HG03442 (cell line): ENCODE results near the gene CD58.
"Not testable (repeated sequence)": the region's sequence is repeated elsewhere in the genome, so short reads cannot be mapped to it uniquely, and the experiment has no call there.

ENCODE experiments used
- ATAC-seq: cut with Tn5 transposase; IDR thresholded peaks from one replicate; pipeline ENCODE4 v1.9.1; 2021; ENCODE audit warnings: mild to moderate bottlenecking, moderate library complexity; ENCODE audit not compliant: unreplicated experiment

Gene CD58

GRCh38 chr1:116571215-116571919 lies 541 bp upstream of the CD58 start:
- no peak for ATAC-seq

- peak; percentile 20 for ATAC-seq
These were observed 959 bp downstream of the CD58 start for GRCh38 chr1:116569776-116570357.

DNA sequence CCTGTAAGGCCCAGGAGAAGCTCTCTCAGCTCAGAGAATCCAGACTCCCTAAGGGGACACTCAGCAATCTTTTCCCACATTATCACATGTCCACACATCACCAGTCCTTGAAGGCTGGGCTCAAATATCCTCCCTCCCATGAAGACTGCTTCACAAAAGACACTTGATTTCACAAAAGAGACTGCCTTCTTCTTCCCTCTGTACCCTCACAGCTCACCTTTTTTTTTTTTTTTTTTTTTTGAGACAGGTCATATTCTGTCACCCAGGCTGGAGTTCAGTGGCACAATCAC lies 1.5 kb downstream of the CD58 start:
- no peak for ATAC-seq

DNA sequence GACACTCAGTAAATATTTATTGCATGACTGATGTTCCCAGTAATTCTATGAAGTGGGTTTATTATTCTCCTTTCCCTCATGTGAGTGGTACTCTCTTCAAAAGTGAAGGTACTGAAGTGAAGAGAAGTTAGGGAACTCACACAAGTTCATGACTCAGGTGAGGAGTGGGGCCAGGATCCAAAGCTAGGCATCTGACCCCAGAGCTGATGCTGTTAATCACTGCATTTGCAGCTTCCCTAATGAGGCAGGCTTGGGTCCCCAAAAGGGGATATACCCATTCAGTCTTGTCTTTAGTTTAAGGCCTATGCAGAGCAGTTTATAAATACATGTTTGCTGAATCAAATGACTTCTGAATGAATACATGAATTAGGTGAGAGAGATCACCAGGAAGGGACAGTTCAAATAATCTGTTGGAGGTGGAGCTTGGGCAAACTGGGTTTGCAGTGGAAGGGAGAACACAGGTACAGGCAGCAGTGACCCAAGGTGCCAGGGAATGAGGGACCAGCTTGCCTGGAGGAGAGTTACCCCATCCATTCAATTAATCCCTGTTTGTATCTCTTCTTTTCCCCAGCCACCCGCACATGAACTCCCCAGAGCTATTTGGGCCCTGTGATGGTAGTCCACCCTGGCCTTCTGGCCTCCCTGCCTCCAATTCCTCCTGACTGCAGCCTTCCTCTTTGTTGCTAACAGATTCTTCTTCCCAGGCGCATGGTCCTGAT lies 2.0 kb downstream of the CD58 start:
- ATAC-seq: no peak

GRCh38 chr1:116567790-116568661 lies 2.8 kb downstream of the CD58 start:
- ATAC-seq: no peak

GRCh38 chr1:116565222-116565621 lies 5.6 kb downstream of the CD58 start:
- no peak for ATAC-seq

GRCh38 chr1:116564426-116564825 lies 6.4 kb downstream of the CD58 start:
- no peak for ATAC-seq

GRCh38 chr1:116562465-116562864 lies 8.4 kb downstream of the CD58 start:
- not testable (repeated sequence) for ATAC-seq

DNA sequence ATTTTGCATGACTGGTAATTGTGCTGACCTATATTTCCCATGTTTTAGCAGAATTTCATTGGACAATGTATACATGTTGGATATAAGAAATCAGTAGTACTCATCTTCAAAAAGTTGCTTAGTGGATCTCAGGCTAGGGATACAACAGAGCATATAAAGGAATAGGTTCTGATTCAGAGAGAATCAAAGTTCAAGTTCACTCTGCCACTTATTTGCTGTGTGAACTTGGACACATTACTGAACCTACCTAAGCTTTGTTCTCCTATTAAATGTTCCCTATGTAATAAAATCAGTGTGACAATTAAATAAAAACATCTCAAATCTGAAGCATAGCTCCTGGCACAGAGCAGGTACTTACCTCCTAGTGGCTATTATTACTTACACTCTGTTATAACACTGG lies 9.3 kb downstream of the CD58 start:
- ATAC-seq: no peak

- no peak for ATAC-seq
These were observed 9.9 kb downstream of the CD58 start for GRCh38 chr1:116560704-116561490.

GRCh38 chr1:116559304-116559761 lies 11.5 kb downstream of the CD58 start:
- peak; percentile 26 for ATAC-seq

DNA sequence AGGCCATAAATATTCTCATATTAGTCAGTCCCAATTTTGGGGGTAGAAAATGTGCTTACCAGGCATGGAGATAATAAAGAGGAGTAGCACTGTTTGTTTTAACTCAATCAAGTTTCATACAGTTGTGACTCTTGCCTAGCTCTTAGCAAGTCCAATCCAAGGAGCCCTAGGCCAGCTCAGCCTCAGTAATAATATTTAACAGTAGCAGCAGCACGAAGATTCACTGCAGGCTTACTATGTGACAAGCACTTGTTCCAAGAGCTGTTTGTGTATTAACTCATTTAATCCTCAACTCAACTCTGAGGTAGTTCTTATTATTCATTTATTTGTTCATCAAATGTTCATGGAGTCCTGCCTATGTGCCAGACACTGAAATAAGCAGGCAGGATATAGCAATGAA lies 12.3 kb downstream of the CD58 start:
- no peak for ATAC-seq

DNA sequence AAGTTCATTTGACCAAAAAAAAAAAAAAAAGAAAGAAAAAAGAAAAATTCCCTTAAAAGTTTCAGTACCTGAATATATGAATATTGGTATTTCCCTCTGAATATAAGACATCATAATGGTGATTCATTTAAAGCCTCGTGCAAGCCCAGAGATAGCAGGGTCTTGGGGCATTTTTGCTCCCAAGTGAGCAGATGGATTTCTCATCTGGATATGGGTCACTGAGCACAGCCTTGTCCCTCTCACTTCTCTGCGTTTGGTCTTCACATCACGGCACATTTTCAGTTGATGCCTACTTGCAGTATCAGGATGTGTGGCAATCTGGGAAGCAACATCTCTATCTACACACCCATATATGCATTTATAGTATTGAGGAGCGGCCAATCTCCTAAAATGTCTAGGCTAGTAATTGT lies 12.7 kb downstream of the CD58 start:
- ATAC-seq: peak; percentile 37

GRCh38 chr1:116557323-116557878 lies 13.4 kb downstream of the CD58 start:
- ATAC-seq: no peak

DNA sequence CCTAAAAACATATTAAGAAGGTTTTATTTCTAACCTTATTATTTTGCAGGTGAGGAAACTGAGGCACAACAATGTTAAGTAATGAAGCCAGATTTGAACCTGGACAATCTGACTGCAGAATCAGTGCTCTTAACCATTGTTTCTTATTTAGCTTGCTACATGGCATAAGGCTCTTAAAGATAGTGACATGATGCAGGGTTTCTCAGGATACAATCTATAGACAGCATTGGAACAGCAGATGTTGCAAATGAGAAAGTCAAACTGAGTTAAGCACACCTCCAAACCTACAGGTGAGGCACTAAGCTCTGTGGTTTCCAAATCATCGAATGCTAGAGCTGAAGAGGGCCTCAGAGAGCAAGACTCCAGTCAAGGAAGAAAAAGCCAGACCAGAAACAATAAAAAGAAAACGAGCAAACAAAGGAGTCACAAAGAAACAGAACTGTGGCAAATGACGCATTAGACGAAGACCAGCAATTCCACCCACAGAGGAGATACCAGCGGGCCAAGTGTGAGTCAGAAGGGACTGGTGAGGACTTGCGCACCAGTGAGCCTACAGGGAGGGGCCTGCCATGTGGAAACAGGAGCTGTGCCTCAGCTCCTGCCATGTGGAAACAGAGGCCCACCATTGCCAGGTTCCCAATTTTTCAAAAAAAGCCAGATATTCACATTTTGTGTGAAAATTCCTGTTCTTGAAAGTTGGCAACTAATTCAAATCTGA lies 14.4 kb downstream of the CD58 start:
- peak; percentile 60 for ATAC-seq

- no peak for ATAC-seq
These were observed 15.9 kb downstream of the CD58 start for GRCh38 chr1:116554924-116555323.

- no peak for ATAC-seq
These were observed 17.3 kb downstream of the CD58 start for GRCh38 chr1:116553386-116554115.

GRCh38 chr1:116546354-116546977 lies 24.4 kb downstream of the CD58 start:
- no peak for ATAC-seq

- ATAC-seq: no peak
These were observed 25.5 kb downstream of the CD58 start for GRCh38 chr1:116545359-116545705.
